HG02885 (cell line): ENCODE measurements around the gene SCGN.

Experiments
- ATAC-seq: cut with Tn5 transposase; IDR thresholded peaks from one replicate; pipeline ENCODE4 v1.9.1; 2021; ENCODE audit warnings: mild to moderate bottlenecking; ENCODE audit not compliant: unreplicated experiment, poor library complexity

The SCGN gene

DNA sequence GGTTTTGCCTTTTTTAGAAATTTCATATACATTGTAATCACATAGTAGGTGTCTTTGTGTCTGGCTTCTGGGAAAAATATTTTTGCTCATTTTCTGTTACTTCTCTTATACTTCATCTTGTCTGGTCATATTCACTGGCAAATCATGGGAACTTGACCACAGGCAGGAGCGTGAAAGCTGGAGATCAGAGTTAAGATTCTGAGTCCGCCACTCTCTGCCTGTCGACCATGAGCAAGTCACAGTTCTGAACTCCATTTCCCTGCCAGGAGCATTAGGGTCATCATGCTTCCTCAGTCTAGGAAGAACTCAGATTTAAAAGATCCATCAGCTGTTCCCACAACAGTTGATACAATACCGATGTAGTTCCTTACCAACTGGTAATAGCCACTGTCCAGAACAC lies 12.4 kb upstream of the SCGN start:
- ATAC-seq = no peak

DNA sequence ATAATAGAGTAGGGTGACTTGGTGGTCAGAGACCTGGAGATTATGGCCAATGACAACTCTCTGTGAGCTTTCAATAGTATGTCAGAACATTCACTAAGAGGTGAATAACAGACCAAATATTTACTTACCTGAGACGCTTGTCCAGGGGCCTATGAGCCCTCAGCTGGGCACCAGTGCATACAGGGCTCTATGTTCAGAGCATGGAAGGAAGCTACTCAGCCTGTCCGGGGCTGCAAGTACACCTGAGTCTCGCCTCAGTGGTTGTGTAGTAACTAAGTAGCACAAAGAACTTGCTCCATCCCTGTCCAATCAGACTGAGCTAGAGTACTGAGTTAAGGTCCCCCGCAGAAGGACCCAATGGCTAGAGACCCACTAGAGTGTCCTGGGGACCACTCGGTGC lies 11.6 kb upstream of the SCGN start:
- no peak for ATAC-seq

DNA sequence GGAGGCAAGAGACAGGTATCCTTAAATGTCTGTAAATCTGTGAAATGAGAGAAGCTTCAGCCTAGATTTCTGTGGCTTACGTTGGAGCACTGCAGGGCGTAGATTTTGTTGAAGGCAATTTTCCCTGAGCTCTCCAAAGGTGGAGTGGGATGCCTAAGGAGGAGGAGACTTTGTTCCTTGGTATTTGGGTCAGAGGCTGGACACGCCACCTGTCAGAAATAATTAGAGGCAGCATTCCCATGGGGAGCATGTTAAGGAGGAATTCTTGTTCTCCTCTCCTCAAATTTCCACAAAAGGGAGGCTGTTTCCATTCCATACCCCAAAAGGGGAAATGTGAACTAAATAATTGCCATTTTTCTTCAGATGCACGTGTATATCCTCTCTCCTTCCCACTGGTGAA lies 11.1 kb upstream of the SCGN start:
- no peak for ATAC-seq

DNA sequence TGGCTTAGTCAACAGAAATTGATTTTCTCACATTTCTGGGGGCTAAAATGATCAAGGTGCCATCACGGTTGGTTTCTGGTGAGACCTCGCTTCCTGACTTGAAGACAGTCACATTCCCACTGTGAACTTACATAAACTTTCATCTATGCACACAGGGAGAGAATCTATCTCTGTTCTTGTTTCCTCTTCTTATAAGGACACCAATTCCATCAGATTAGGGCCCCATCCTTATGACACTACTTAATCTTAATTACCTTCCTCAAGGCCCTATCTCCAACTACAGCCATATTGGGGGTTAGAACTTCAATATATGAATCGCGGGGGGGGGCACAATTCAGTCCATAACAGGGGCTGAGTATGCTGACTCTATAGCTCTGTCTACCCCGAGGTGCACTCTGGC lies 10.6 kb upstream of the SCGN start:
- no peak for ATAC-seq

DNA sequence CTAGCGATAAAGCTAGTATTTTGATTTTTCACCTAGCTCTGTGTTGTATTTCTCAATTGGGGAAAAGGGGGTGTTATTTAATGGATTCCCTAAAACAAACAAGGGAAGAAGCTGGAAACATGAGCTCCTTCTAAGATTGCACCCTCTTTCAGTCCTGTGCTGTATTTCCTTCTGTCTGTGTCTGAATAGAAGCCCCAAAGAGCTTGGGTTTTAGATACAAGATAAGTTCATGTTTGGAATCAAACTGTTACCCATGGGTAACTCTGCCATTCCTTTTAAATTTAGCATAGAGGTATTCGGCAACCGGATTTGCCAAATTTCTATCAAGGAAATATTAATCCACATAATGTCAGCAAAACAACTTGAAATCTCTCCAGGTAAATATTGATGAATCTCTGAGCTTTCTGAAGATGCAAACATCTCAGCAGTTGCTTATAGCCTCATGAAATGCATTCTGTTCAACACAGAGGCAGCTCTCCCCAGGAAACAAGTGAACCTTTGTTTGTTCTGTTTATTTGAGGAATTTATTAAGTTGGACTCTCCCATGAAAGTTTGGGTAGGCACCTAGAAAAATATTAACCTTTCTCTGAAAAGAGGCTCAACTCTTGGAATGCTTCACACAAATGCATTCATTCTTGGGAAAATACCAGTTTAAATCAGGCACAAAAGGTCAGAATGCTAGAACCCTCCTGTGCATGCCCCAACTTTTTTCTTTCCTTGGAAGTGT lies 9.9 kb upstream of the SCGN start:
- ATAC-seq = no peak

DNA sequence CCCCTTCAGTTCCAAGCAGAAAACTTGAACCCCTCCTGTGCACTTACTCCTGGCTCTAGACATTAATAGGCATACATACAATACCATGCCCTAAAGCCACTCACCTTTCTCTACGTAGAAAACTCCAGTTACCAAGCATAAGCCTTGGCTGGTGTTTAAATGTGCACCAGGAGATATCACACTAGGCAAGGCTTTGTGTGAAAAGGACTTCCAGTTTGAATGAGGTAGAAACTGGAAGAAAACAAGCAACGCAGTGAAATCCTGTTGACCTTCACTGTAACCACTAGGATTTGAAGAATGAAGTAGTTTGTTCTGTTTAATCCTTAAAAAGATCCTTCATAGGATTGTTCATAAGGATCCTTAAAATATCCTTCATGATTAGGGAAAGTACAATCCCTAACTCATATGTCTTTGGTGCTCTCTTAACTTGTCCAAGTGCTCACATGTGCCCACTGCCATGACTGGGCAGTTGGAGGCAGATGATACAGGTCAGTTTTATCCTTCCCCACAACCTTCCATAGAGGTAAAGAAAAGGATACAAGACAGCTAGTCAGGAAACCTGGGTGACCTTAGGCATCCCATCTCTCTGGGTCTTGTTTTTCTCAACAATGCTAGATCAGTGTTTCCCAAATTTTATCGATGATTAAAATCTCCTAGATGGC lies 9.2 kb upstream of the SCGN start:
- no peak for ATAC-seq

DNA sequence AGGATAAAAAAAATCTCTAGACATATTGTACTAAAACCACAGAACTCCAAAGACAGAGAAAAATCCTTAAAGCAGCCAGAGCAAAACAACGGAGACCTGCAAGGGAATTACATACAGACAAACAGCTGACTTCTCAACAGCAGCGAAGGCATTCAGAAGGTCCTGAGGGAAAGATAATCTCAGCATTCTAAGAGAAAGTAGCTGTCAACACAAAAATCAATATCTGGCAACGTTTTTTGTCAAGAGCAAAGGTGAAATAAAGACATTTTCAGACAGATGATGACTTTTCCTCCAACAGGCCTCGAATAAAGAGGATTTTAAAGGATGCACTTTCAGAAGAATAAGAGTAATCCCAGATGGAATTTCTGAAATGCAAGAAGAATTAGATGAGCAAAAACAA lies 6.1 kb upstream of the SCGN start:
- no peak for ATAC-seq

DNA sequence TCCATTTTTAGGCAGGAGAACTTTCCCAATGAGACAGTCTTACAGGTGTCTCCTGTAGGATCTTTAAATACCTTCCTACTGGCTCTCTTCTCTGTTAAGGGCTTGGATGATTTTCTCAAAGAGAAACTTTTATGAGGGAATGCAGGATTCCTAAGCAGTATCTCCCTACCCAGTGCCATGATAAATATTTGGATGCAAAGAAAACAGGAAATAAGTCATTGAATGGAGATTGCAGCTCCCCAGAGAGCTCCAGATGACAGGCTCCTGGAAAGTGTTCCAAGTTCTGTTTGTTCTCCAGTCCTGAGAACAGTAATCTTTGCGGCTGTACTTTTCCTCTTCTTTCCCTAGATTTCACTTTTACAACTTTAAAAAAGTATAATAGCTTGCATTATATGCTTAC lies 2.4 kb upstream of the SCGN start:
- no peak for ATAC-seq

DNA sequence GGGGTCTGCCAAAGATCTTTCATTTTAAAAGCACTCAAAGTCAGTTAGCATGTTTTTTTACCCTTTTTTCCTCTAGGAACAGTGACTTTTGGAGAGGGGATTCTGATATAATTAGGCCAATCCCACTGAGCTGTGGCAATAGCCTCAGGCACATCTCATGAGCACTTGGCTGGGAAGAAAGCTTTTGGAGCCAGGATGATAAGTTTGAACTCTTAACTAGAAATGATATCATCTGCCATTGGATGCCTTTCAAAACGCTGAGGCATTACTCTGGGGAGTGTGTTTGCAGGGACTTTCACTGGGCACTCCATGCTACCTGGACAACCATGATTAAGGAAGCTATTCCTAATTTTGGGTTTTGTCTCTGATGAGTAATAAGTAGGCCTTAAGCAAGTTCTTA lies 3.7 kb downstream of the SCGN start:
- ATAC-seq = no peak

DNA sequence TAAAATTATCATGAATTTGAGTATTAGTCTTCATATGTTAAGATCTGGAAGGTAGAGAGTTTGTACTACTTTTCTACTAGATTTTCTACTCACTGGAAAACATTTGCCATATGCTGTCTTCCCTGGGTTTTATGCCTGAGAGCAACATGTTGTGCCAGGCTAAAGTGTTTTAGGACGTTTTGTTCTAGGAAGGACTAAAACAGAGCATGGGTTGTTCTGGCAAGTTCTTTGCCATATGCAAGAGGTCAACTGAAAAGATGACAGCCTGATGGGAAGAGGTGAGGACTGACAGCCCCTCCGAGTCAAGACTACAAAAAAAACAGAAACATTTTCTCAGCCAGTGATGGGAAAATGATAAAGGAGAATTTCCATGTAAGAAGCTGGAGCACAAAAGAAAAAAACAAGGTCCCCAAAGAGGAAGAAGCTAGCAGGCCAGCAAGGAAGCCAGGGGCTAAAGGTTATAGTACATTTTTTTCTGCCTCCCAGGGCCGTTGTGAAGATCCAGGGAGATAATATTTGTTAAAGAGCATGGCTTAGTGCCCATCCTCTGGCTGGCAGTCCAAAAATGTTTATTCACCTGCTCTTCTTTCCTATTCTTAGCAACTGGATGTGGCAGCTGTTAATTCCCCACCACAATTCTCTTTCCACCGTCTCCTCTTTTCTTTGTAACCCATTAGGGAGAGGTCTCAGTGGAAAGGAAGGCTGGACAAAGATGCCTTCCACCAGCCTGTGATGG lies 7.8 kb downstream of the SCGN start:
- no peak for ATAC-seq

DNA sequence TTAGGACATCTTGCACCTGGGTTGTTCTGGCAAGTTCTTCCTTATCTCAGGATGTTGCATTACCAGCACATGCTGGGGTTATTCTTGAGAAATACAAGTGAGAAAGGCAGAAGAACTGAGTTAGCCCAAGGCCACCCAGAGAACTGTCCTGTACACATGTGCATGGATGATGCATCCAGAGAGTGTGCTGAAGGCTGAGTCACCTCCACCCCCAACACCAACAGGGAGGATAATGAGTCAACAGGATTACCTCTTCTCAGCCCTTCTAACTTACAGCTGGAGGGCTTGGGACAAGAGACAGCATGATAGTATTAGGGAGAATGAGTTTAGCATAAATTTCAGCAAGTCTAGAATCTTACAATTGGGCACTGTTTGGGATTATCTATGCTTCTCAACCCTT lies 8.5 kb downstream of the SCGN start:
- ATAC-seq = no peak

DNA sequence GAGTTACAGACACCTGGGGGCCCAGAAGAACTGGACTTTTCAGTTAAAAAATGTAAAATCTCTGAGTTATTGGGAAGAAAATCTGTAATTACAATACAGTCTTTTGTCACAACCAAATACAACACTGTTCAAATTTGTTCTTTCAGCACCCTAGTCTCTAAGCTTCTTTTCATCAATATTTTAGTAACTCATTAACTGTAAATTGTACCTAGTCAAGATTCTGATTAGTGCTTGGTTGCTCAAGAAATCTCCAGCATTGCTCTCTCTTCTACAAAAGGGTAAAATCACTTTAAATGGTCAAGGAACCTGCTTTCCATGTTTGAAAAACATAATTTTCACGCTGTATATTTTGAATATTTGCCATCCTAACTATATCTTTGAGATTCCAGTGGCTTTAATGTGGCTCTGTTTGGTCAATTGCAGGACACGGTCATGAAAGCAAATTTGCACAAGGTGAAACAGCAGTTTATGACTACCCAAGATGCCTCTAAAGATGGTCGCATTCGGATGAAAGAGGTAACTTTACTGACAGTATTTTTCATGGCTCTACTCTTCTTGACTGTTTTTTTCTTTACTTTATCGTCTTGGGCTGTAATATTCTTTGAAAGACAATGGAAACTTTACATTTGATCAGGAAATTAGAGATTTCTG lies 9.2 kb downstream of the SCGN start:
- ATAC-seq = no peak

DNA sequence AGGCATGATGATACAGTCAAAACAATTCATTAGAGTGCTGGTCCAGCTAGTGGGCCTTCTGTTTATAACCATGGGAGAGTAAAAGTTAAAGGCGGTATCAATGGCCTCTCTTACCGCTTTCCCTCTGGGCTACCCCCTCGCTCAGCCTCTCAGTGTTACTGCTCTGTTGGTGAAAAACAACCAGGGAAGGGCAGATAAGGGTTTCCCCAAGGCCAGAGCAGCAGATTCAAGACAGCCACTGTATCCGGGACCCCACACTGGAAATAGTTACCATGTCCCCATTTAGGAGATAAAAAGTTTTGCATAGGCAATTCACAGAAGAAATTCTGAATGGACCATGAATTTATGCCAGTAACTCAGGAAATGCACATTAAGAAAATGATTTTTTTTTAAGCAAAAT lies 13.4 kb downstream of the SCGN start:
- ATAC-seq = no peak

DNA sequence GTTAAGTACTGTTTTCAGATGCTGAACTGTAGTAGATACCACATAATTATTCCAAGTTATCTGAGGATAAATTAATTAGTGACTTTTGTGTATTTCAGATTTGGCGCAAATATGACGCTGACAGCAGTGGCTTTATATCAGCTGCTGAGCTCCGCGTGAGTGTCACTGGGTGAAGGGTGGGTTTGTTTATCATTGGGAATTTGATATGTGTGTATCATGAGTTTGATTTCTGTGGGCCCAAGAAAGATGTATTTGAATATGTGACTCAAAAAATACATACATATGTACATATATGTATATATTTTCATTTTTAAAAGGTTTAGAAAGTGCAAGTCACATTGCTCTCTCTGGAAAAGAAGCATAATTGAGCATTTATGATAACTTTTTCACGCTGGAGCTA lies 17.4 kb downstream of the SCGN start:
- no peak for ATAC-seq

DNA sequence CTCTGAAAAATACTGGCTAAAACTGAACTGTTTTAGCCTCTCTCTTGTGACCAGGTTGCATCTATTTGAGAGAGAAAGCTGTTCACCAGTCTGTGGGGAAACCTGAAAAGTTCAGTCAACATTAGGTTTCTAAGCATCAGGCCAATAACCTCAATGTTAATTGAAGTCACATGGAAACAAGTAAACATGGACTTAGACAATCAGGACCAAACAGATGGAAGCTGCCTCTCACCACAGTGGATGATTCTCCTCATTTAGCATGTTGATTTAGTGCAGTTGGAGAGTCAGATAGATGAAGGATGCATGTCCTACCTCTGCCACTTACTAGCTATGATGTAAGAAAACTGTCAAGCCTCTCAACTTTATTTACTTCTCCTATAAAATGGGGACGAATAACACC lies 18.2 kb downstream of the SCGN start:
- ATAC-seq = no peak

DNA sequence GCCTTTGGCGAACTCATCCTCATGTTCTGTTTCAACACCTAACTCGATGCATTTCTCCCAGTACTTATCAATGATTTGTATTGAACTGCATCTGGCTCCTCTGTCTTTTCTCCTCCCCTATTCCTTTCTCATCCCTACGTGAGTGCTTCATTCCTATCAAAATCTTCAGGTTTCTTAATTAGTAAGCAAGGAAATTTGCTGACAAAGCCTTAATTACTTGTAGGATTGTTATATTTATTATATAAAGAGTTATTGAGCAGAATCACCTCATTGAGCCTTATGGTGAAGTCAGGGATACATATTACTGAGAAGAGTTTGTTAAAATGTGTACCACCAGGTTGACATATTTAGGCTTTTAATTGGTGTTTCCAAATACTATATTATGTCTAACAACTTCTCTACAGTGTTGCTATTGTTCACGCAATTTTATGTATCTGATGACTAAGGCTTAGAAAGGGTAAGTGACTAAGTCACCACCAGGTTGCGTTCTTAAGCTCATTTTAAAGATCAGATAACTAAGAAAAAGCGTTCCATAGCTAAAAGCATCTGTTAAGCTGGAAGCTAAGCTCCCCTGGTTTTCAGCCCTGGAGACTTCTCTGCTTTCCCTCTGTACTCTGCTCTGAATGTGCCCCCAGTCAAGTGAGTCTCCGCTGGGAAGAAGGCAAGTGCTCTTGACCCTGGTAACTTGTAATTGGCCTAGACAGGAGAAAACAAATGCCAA lies 18.9 kb downstream of the SCGN start:
- ATAC-seq = no peak

DNA sequence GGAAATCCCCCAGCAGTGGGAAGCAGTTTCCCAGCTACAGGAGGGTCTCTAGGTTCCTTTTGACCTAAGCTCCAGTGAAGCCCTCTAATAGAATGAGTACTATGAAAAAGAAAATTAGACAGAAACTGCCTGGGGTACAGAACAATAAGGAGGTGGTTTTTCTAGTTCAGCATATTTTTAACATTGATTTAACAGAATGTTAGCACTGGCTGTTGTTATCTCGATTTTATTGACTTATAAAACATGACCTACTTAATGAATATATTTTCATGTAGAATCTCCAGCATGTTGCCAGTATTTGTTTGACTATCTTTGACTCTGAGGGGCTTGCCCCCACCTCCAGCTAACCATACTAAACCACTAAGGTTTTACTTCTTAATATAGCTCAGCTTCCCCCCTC lies 19.6 kb downstream of the SCGN start:
- no peak for ATAC-seq

DNA sequence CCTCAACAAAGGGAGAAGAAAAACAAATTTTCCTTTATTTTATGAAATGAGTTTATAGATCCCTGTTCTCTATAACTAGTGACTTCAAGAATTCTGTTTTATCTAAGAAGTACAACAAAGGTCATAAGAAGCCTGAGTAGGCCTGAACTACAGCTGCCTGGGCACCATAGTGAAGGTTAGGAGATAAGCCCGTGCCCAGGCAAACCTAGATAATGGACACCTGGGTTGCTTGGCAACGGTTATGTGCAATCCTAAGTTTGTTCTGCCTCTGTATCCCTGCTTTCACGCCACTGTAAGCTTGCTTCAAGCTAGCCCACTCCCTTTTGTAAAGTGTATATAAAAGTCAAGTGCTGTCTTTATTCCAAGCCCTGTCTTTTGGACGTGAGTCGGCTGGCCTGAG lies 23.2 kb downstream of the SCGN start:
- no peak for ATAC-seq

DNA sequence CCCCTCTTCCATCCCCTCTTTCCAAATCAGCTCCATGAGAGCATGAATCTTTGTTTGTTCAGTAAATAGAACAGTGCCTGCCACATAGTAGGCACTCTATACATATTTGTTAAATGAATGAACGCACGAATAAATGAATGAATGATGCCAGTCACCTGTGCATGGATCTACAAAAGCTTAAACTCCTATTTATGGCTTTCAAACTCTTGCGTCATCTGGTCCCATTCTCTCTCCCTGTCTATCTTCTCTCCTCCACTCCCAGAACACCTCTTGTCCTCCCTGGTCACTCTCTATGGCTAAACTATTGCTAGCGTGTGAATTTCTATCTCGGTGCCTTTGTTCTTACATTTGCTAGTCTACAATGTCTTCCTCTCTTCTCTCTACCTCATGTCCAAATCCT lies 24.8 kb downstream of the SCGN start:
- no peak for ATAC-seq

DNA sequence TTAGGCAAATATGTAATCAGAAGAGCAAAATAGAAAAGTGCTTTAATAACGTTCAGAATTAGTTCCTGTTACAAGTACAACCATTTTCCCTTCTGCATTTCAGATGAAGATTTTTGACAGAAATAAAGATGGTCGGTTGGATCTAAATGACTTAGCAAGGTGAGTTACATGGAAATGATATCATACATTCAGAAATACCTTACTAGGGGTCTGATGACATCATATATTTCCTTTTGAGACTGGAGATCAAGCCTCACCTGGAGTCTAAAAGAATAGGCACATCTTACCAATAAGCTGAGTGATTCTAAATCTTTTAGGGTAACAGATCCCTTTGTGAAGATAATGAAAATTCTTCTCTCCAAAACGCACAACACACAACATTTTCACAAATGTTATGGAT lies 29.8 kb downstream of the SCGN start:
- no peak for ATAC-seq

DNA sequence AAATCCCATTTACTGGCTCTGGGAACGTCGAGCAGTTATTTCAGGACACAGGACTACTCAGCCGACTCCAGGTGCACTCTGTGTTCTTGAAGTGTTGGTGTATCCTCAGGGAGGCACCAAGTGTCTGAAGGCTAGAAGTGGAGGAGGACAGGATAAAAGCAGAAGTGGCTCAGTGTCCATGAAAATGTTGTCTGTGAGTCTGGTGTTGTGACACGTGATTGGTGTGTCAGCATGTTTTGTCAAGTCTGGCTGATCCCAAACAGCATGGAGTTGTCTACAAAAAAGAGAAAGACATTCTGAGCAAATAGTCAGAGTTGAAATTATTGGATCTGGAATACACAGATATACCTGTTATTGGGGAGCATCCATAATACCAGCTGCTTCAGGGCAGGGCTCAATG lies 30.3 kb downstream of the SCGN start:
- no peak for ATAC-seq
